ENCODE results near the gene TMEM150B. TPM values are rescaled to one million over a fixed set of nuclear protein-coding genes. Genes with fewer than 3 reads are reported as not detected.

Gene TMEM150B
- total and polyA plus RNA-seq, 2 donors = 0.76 to 2.0 TPM

GRCh38 chr19:55312621-55313512 is 12.3 kb downstream of the TMEM150B start:
- Histone ChIP-seq H3K9me3 (ENCODE audit: control insufficient read depth in 2 of 2, insufficient read depth in 1 of 2, low read length in 1 of 2) (no peaks in the 10 kb centered on the region), H3K4me1 (ENCODE audit: control insufficient read depth in 2 of 2, insufficient read depth in 2 of 2, low read length in 2 of 2) (no peaks in the 10 kb centered on the region), H3K27ac (ENCODE audit: low read depth in 1 of 2, low read length in 1 of 2) (no peak overlapping the region), H3K4me3 (ENCODE audit: low read length in 2 of 2) (no peak overlapping the region), H3K36me3 (ENCODE audit: control insufficient read depth in 2 of 2, insufficient read depth in 2 of 2, low read length in 1 of 2) (no peaks in the 10 kb centered on the region), H3K27me3 (ENCODE audit: control insufficient read depth in 2 of 2, insufficient read depth in 1 of 2, low read length in 1 of 2) (no peaks in the 10 kb centered on the region)
- WGBS = 97% methylated on average over 47 of the region's 47 CpGs
- DNase-seq (ENCODE audit: low read depth in 6 of 9, low spot score in 9 of 9) = no peak

- H3K4me1 ChIP-seq (ENCODE audit: control insufficient read depth in 2 of 2, insufficient read depth in 2 of 2, low read length in 2 of 2) = no peaks in the 10 kb centered on the region
- DNase-seq (ENCODE audit: low read depth in 6 of 9, low spot score in 9 of 9) = no peak
- H3K36me3 ChIP-seq (ENCODE audit: control insufficient read depth in 2 of 2, insufficient read depth in 2 of 2, low read length in 1 of 2) = peaks cover 0 to 4% of the 10 kb centered on the region in 2 donors
- no peaks in the 10 kb centered on the region for H3K27me3 ChIP-seq (ENCODE audit: control insufficient read depth in 2 of 2, insufficient read depth in 1 of 2, low read length in 1 of 2)
- no peak overlapping the region for H3K27ac ChIP-seq (ENCODE audit: low read depth in 1 of 2, low read length in 1 of 2)
- 94% methylated on average over 18 of the region's 18 CpGs for WGBS
- H3K4me3 ChIP-seq (ENCODE audit: low read length in 2 of 2) = no peak overlapping the region
- no peaks in the 10 kb centered on the region for H3K9me3 ChIP-seq (ENCODE audit: control insufficient read depth in 2 of 2, insufficient read depth in 1 of 2, low read length in 1 of 2)
Observed at GRCh38 chr19:55311797-55312196, 13.3 kb downstream of the TMEM150B start.

- no peaks in the 10 kb centered on the region for H3K9me3 ChIP-seq (ENCODE audit: control insufficient read depth in 2 of 2, insufficient read depth in 1 of 2, low read length in 1 of 2)
- no peaks in the 10 kb centered on the region for H3K27me3 ChIP-seq (ENCODE audit: control insufficient read depth in 2 of 2, insufficient read depth in 1 of 2, low read length in 1 of 2)
- H3K4me1 ChIP-seq (ENCODE audit: control insufficient read depth in 2 of 2, insufficient read depth in 2 of 2, low read length in 2 of 2) = no peaks in the 10 kb centered on the region
- peaks cover 3 to 7% of the 10 kb centered on the region in 2 donors for H3K36me3 ChIP-seq (ENCODE audit: control insufficient read depth in 2 of 2, insufficient read depth in 2 of 2, low read length in 1 of 2)
- WGBS = 94% methylated on average over 9 of the region's 9 CpGs
- no peak for DNase-seq (ENCODE audit: low read depth in 6 of 9, low spot score in 9 of 9)
- no peak overlapping the region for H3K27ac ChIP-seq (ENCODE audit: low read depth in 1 of 2, low read length in 1 of 2)
- H3K4me3 ChIP-seq (ENCODE audit: low read length in 2 of 2) = no peak overlapping the region
Observed at GRCh38 chr19:55311397-55311796, 13.7 kb downstream of the TMEM150B start.

GRCh38 chr19:55310498-55310897 is 14.6 kb downstream of the TMEM150B start:
- Histone ChIP-seq H3K4me1 (ENCODE audit: control insufficient read depth in 2 of 2, insufficient read depth in 2 of 2, low read length in 2 of 2) (peaks cover 0 to 4% of the 10 kb centered on the region in 2 donors), H3K4me3 (ENCODE audit: low read length in 2 of 2) (no peak overlapping the region), H3K27ac (ENCODE audit: low read depth in 1 of 2, low read length in 1 of 2) (no peak overlapping the region), H3K27me3 (ENCODE audit: control insufficient read depth in 2 of 2, insufficient read depth in 1 of 2, low read length in 1 of 2) (no peaks in the 10 kb centered on the region), H3K9me3 (ENCODE audit: control insufficient read depth in 2 of 2, insufficient read depth in 1 of 2, low read length in 1 of 2) (peaks cover 0 to 2% of the 10 kb centered on the region in 2 donors), H3K36me3 (ENCODE audit: control insufficient read depth in 2 of 2, insufficient read depth in 2 of 2, low read length in 1 of 2) (peaks cover 5 to 8% of the 10 kb centered on the region in 2 donors)
- 95% methylated on average over 7 of the region's 7 CpGs for WGBS
- no peak for DNase-seq (ENCODE audit: low read depth in 6 of 9, low spot score in 9 of 9)

GRCh38 chr19:55309448-55309847 is 15.7 kb downstream of the TMEM150B start:
- Histone ChIP-seq H3K9me3 (ENCODE audit: control insufficient read depth in 2 of 2, insufficient read depth in 1 of 2, low read length in 1 of 2) (peaks cover 0 to 2% of the 10 kb centered on the region in 2 donors), H3K27me3 (ENCODE audit: control insufficient read depth in 2 of 2, insufficient read depth in 1 of 2, low read length in 1 of 2) (no peaks in the 10 kb centered on the region), H3K36me3 (ENCODE audit: control insufficient read depth in 2 of 2, insufficient read depth in 2 of 2, low read length in 1 of 2) (peaks cover 5 to 8% of the 10 kb centered on the region in 2 donors), H3K4me1 (ENCODE audit: control insufficient read depth in 2 of 2, insufficient read depth in 2 of 2, low read length in 2 of 2) (peaks cover 0 to 10% of the 10 kb centered on the region in 2 donors), H3K4me3 (ENCODE audit: low read length in 2 of 2) (no peak overlapping the region), H3K27ac (ENCODE audit: low read depth in 1 of 2, low read length in 1 of 2) (no peak overlapping the region)
- DNase-seq (ENCODE audit: low read depth in 6 of 9, low spot score in 9 of 9) = no peak
- 96% methylated on average over 5 of the region's 5 CpGs for WGBS

GRCh38 chr19:55308281-55308680 is 16.9 kb downstream of the TMEM150B start:
- H3K4me1 ChIP-seq (ENCODE audit: control insufficient read depth in 2 of 2, insufficient read depth in 2 of 2, low read length in 2 of 2) = peaks cover 0 to 10% of the 10 kb centered on the region in 2 donors
- 97% methylated on average over 11 of the region's 11 CpGs for WGBS
- no peak overlapping the region for H3K27ac ChIP-seq (ENCODE audit: low read depth in 1 of 2, low read length in 1 of 2)
- H3K4me3 ChIP-seq (ENCODE audit: low read length in 2 of 2) = no peak overlapping the region
- H3K9me3 ChIP-seq (ENCODE audit: control insufficient read depth in 2 of 2, insufficient read depth in 1 of 2, low read length in 1 of 2) = peaks cover 0 to 2% of the 10 kb centered on the region in 2 donors
- DNase-seq (ENCODE audit: low read depth in 6 of 9, low spot score in 9 of 9) = no peak
- H3K27me3 ChIP-seq (ENCODE audit: control insufficient read depth in 2 of 2, insufficient read depth in 1 of 2, low read length in 1 of 2) = no peaks in the 10 kb centered on the region
- H3K36me3 ChIP-seq (ENCODE audit: control insufficient read depth in 2 of 2, insufficient read depth in 2 of 2, low read length in 1 of 2) = peaks cover 7 to 10% of the 10 kb centered on the region in 2 donors

- WGBS = 92% methylated on average over 3 of the region's 3 CpGs
- Histone ChIP-seq H3K4me1 (ENCODE audit: control insufficient read depth in 2 of 2, insufficient read depth in 2 of 2, low read length in 2 of 2) (peaks cover 5 to 17% of the 10 kb centered on the region in 2 donors), H3K4me3 (ENCODE audit: low read length in 2 of 2) (no peak overlapping the region), H3K27me3 (ENCODE audit: control insufficient read depth in 2 of 2, insufficient read depth in 1 of 2, low read length in 1 of 2) (no peaks in the 10 kb centered on the region), H3K36me3 (ENCODE audit: control insufficient read depth in 2 of 2, insufficient read depth in 2 of 2, low read length in 1 of 2) (peaks cover 9 to 11% of the 10 kb centered on the region in 2 donors), H3K9me3 (ENCODE audit: control insufficient read depth in 2 of 2, insufficient read depth in 1 of 2, low read length in 1 of 2) (peaks cover 0 to 2% of the 10 kb centered on the region in 2 donors), H3K27ac (ENCODE audit: low read depth in 1 of 2, low read length in 1 of 2) (no peak overlapping the region)
- no peak for DNase-seq (ENCODE audit: low read depth in 6 of 9, low spot score in 9 of 9)
Observed at GRCh38 chr19:55306712-55307111, 18.4 kb downstream of the TMEM150B start.

GRCh38 chr19:55305983-55306562 is 19.1 kb downstream of the TMEM150B start:
- DNase-seq (ENCODE audit: low read depth in 6 of 9, low spot score in 9 of 9) = no peak
- H3K27ac ChIP-seq (ENCODE audit: low read depth in 1 of 2, low read length in 1 of 2) = no peak overlapping the region
- H3K36me3 ChIP-seq (ENCODE audit: control insufficient read depth in 2 of 2, insufficient read depth in 2 of 2, low read length in 1 of 2) = peaks cover 9 to 11% of the 10 kb centered on the region in 2 donors
- 98% methylated on average over 17 of the region's 17 CpGs for WGBS
- no peak overlapping the region for H3K4me3 ChIP-seq (ENCODE audit: low read length in 2 of 2)
- H3K27me3 ChIP-seq (ENCODE audit: control insufficient read depth in 2 of 2, insufficient read depth in 1 of 2, low read length in 1 of 2) = no peaks in the 10 kb centered on the region
- H3K9me3 ChIP-seq (ENCODE audit: control insufficient read depth in 2 of 2, insufficient read depth in 1 of 2, low read length in 1 of 2) = peaks cover 0 to 2% of the 10 kb centered on the region in 2 donors
- peaks cover 7 to 24% of the 10 kb centered on the region in 2 donors for H3K4me1 ChIP-seq (ENCODE audit: control insufficient read depth in 2 of 2, insufficient read depth in 2 of 2, low read length in 2 of 2)

GRCh38 chr19:55305491-55305890 is 19.6 kb downstream of the TMEM150B start:
- Histone ChIP-seq H3K4me1 (ENCODE audit: control insufficient read depth in 2 of 2, insufficient read depth in 2 of 2, low read length in 2 of 2) (peaks cover 7 to 24% of the 10 kb centered on the region in 2 donors), H3K27me3 (ENCODE audit: control insufficient read depth in 2 of 2, insufficient read depth in 1 of 2, low read length in 1 of 2) (no peaks in the 10 kb centered on the region), H3K27ac (ENCODE audit: low read depth in 1 of 2, low read length in 1 of 2) (no peak overlapping the region), H3K9me3 (ENCODE audit: control insufficient read depth in 2 of 2, insufficient read depth in 1 of 2, low read length in 1 of 2) (peaks cover 0 to 2% of the 10 kb centered on the region in 2 donors), H3K36me3 (ENCODE audit: control insufficient read depth in 2 of 2, insufficient read depth in 2 of 2, low read length in 1 of 2) (peaks cover 9 to 11% of the 10 kb centered on the region in 2 donors), H3K4me3 (ENCODE audit: low read length in 2 of 2) (no peak overlapping the region)
- 87% methylated on average over 9 of the region's 9 CpGs for WGBS
- DNase-seq (ENCODE audit: low read depth in 6 of 9, low spot score in 9 of 9) = peak; percentile 33 to 76 (median 48)
